Mesendoderm (in vitro differentiated cells): Measurements from ENCODE around the gene LRRC36.

Experiments used
- DNase-seq: peaks from one replicate; pipeline ENCODE4 v3.0.0; 2013
- H2AK5ac ChIP-seq: 2 replicates; pipeline ENCODE4 v1.6.1; 2013; ENCODE audit warnings: low read length, inconsistent platforms
- H2BK120ac ChIP-seq: 2 replicates; pipeline ENCODE4 v1.6.1; 2013; ENCODE audit warnings: low read depth, mild to moderate bottlenecking, low read length, moderate library complexity, mixed read lengths
- H2BK15ac ChIP-seq: replicated peaks from 2 replicates; pipeline ENCODE4 v1.6.1; 2013; ENCODE audit warnings: low read depth, mild to moderate bottlenecking, moderate library complexity
- H2BK5ac ChIP-seq: 2 replicates; pipeline ENCODE4 v1.6.1; 2013; ENCODE audit warnings: low read length, inconsistent platforms
- H3K18ac ChIP-seq: 2 replicates; pipeline ENCODE4 v1.6.1; 2013; ENCODE audit warnings: mild to moderate bottlenecking, low read length, mixed read lengths
- H3K23ac ChIP-seq: one replicate; pipeline ENCODE4 v1.6.1; 2013; ENCODE audit warnings: low read length
- H3K27ac ChIP-seq: 2 replicates; pipeline ENCODE4 v1.5.1; 2013; ENCODE audit warnings: low read depth, mild to moderate bottlenecking, inconsistent platforms, low read length, moderate library complexity
- H3K27me3 ChIP-seq: 2 replicates; pipeline ENCODE4 v1.6.1; 2013; ENCODE audit warnings: low read length, control low read depth, mild to moderate bottlenecking, inconsistent platforms; ENCODE audit not compliant: insufficient read depth, poor library complexity
- H3K36me3 ChIP-seq: 2 replicates; pipeline ENCODE4 v1.6.1; 2013; ENCODE audit warnings: low read length, inconsistent platforms; ENCODE audit not compliant: control insufficient read depth, insufficient read depth
- H3K4ac ChIP-seq: one replicate; pipeline ENCODE4 v1.6.1; 2013; ENCODE audit warnings: low read depth, mild to moderate bottlenecking, low read length, moderate library complexity
- H3K4me1 ChIP-seq: 2 replicates; pipeline ENCODE4 v1.6.1; 2013; ENCODE audit warnings: low read depth, low read length, inconsistent platforms; ENCODE audit not compliant: control insufficient read depth
- H3K4me2 ChIP-seq: 2 replicates; pipeline ENCODE4 v1.6.1; 2013; ENCODE audit warnings: low read length
- H3K4me3 ChIP-seq: 2 replicates; pipeline ENCODE4 v1.5.1; 2013; ENCODE audit warnings: mild to moderate bottlenecking, low read length
- H3K56ac ChIP-seq: one replicate; pipeline ENCODE4 v1.6.1; 2013; ENCODE audit warnings: low read length
- H3K79me1 ChIP-seq: 2 replicates; pipeline ENCODE4 v1.6.1; 2013; ENCODE audit warnings: low read length, inconsistent platforms
- H3K79me2 ChIP-seq: 2 replicates; pipeline ENCODE4 v1.6.1; 2013; ENCODE audit warnings: mild to moderate bottlenecking, low read length; ENCODE audit not compliant: control insufficient read depth, insufficient read depth
- H3K9ac ChIP-seq: 2 replicates; pipeline ENCODE4 v1.6.1; 2013; ENCODE audit warnings: low read length, inconsistent platforms
- H4K5ac ChIP-seq: one replicate; pipeline ENCODE4 v1.6.1; 2013; ENCODE audit warnings: low read length
- H4K8ac ChIP-seq: one replicate; pipeline ENCODE4 v1.6.1; 2013; ENCODE audit warnings: low read depth, mild to moderate bottlenecking, control low read depth, low read length, moderate library complexity
- WGBS: extraction: QIAGEN DNeasy Blood & Tissue Kit; methylation state at CpG from one replicate; pipeline ENCODE4 v1.1.7; 2013; ENCODE audit warnings: low lambda C conversion rate, missing lambda C conversion rate; ENCODE audit not compliant: insufficient coverage; ENCODE audit errors: extremely low coverage; 5-methylcytosine and 5-hydroxymethylcytosine counted together

LRRC36 gene

DNA sequence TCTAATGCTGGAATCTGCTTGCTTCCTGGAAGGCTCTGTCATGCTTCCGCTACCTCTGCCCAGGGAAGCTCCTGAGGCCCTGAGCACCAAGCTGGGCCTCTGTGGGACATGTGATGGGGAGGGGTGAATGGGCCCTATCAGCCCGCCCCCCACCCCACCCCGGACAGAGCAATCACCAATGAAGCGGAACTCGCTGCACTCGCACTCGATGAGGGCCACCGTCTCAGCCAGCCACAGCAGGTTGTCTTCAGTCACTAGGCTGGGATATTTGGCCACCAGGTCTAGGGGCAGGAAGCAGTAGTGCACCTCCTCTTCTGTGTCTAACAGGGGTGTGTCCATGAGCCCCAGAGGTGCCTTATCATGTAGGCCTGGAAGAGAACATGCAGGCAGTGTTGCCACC lies 23.6 kb upstream of the LRRC36 start:
- Histone ChIP-seq H2BK15ac (no peak overlapping the region), H4K8ac (no peak overlapping the region), H3K4me2 (no peak overlapping the region), H2BK5ac (no peak overlapping the region), H3K79me2 (no peaks in the 10 kb centered on the region), H3K27ac (no peak overlapping the region), H3K18ac (no peak overlapping the region), H3K36me3 (no peaks in the 10 kb centered on the region), H2AK5ac (no peak overlapping the region), H3K27me3 (no peaks in the 10 kb centered on the region), H2BK120ac (no peak overlapping the region), H3K23ac (no peak overlapping the region), H4K5ac (no peak overlapping the region), H3K79me1 (no peaks in the 10 kb centered on the region), H3K4me1 (no peaks in the 10 kb centered on the region), H3K4ac (no peak overlapping the region), H3K56ac (no peak overlapping the region), H3K9ac (no peak overlapping the region), H3K4me3 (no peak overlapping the region)
- peak; percentile 8 for DNase-seq
- WGBS = no CpG with 5 or more reads among the region's 8 CpGs

DNA sequence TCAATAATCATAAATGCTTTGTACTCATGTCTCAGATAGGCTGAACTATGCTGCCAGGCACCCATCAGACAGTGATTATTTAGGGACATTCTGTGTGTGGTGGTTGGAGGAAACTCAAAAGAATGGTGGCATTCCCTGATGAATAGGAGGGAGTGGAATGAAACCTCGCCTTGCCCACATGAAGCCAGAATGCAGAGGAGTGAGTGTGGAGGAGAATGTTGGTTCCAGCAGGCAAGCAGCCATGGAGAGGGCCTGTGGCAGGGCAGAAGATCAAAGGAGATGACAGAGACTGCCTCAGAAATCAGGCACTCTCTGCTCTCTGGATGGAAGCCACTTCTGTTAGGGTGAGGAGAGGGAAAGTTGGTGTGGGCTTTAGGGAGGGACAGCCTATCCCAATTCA lies 22.6 kb upstream of the LRRC36 start:
- Histone ChIP-seq H3K27ac (no peak overlapping the region), H3K23ac (no peak overlapping the region), H4K5ac (no peak overlapping the region), H4K8ac (no peak overlapping the region), H3K4me2 (no peak overlapping the region), H3K4me3 (no peak overlapping the region), H2BK15ac (no peak overlapping the region), H2BK5ac (no peak overlapping the region), H3K36me3 (no peaks in the 10 kb centered on the region), H3K18ac (no peak overlapping the region), H3K9ac (no peak overlapping the region), H3K56ac (no peak overlapping the region), H2AK5ac (no peak overlapping the region), H2BK120ac (no peak overlapping the region), H3K4ac (no peak overlapping the region), H3K27me3 (no peaks in the 10 kb centered on the region), H3K79me1 (no peaks in the 10 kb centered on the region), H3K4me1 (no peaks in the 10 kb centered on the region), H3K79me2 (no peaks in the 10 kb centered on the region)
- WGBS = no CpG with 5 or more reads among the region's 1 CpG
- DNase-seq = no peak

DNA sequence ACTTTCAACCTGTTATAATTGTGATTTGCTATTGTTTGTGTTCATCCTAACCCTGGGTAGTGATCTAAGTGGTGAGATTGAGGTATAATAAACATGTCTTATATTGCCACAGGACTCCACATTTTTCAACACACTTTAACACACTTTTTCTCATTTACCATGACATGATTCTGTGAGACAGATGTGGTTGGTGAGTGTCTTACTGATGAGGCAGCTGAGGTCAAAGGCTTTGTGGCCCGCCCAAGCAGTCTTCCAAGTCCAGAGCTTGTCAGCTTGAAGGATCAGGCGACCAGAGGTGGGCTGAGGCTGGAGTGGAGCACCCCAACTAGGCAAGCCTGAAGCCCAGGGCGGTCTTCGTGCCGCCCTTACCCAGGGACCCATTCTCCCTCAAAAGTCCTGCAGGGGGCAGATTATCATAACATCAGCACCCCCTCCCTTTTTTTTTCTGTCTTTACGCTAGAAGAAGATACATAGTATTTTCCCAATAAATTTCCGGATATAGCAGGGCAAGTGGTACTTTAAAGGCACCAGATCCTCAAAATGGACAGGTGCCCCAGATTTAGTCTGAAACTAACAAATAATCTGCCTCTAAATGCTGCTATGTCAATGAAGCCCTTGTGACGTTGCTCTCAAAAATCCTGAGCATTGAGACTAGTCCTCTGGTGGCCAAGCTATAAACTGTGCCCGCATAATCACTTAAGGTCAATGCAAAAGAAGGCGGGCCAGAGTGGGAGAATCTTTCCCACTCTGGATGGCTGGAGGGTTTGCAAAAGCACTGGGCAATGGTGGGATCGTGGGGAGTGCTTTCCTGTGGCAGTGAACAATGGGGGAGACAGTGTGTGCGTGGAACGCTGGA lies 21.2 kb upstream of the LRRC36 start:
- Histone ChIP-seq H3K27ac (no peak overlapping the region), H3K23ac (no peak overlapping the region), H3K79me1 (no peaks in the 10 kb centered on the region), H4K5ac (no peak overlapping the region), H3K79me2 (no peaks in the 10 kb centered on the region), H2BK5ac (no peak overlapping the region), H3K4ac (no peak overlapping the region), H3K9ac (no peak overlapping the region), H3K18ac (no peak overlapping the region), H3K56ac (no peak overlapping the region), H4K8ac (no peak overlapping the region), H3K4me1 (no peaks in the 10 kb centered on the region), H2BK120ac (no peak overlapping the region), H3K4me3 (no peak overlapping the region), H3K4me2 (no peak overlapping the region), H3K27me3 (no peaks in the 10 kb centered on the region), H2AK5ac (no peak overlapping the region), H2BK15ac (no peak overlapping the region), H3K36me3 (no peaks in the 10 kb centered on the region)
- no peak for DNase-seq
- no CpG with 5 or more reads among the region's 13 CpGs for WGBS

DNA sequence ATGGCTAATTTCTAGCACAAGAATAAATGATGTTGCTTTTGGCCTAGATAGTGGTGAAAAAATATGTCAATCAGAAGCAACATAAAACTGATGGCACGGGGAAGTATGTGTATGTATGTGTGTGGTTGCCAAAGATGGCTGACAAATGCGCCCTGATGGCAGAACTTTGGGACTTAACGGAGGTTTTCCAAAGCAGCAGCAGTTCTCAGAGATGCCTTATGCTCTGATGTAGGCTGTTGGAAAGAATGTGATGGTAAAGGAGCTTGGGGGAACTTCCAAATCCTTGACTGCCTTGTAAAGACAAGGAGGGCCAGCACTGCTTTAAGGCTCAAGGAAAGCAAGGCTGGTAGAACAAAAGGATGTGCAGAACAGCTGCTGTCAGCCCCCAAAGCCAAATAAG lies 16.1 kb upstream of the LRRC36 start:
- no peak overlapping the region for H3K9ac ChIP-seq
- H3K4me2 ChIP-seq = no peak overlapping the region
- no peak overlapping the region for H3K23ac ChIP-seq
- H2BK120ac ChIP-seq = no peak overlapping the region
- no CpG with 5 or more reads among the region's 3 CpGs for WGBS
- no peaks in the 10 kb centered on the region for H3K79me2 ChIP-seq
- no peak overlapping the region for H3K27ac ChIP-seq
- H3K36me3 ChIP-seq = no peaks in the 10 kb centered on the region
- no peaks in the 10 kb centered on the region for H3K27me3 ChIP-seq
- H3K79me1 ChIP-seq = no peaks in the 10 kb centered on the region
- H3K56ac ChIP-seq = no peak overlapping the region
- no peak overlapping the region for H2BK5ac ChIP-seq
- no peak overlapping the region for H3K4ac ChIP-seq
- H2BK15ac ChIP-seq = no peak overlapping the region
- H3K4me1 ChIP-seq = no peaks in the 10 kb centered on the region
- no peak overlapping the region for H4K5ac ChIP-seq
- no peak overlapping the region for H4K8ac ChIP-seq
- no peak overlapping the region for H3K4me3 ChIP-seq
- no peak overlapping the region for H3K18ac ChIP-seq
- no peak for DNase-seq
- no peak overlapping the region for H2AK5ac ChIP-seq

DNA sequence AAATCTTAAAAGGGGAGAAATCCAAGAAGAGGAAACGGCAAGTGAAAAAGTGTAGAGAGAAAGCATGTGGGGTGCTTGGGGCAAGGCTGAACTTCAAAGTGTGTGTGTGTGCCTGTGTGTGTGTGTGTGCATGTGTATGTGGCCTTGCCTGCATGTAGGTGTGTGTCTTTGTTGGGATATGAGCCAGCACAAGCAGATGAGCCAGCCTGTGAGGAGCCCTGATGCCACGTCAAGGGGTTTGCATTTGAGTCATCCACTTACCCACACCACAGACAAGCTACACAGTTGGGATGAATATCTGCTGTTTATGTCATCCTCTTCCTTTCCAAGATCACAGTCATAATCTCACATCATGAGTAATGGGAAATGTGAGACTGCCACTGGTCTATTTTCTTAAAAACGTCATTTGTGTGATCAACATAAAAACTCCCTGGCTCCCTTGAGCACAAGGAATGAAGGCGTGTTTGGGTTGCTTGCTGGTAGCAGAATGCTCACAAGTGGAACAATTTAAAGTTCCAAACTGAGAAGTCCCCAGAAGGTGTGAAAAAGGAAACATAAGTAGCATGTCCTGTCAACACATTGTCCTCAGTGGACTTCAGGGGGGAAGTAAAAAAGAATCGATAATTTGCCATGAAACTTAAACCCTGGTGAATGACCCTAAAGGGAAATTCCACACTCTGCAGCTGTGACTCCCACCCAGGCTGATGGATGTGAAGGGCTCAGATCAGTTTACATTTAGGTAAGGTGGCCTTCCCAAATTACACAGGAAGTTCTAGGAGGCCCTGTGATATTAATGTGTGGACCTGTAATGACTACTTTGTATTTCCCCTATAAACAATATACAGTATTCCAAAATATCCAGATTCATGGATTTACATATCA lies 14.8 kb upstream of the LRRC36 start:
- no CpG with 5 or more reads among the region's 5 CpGs for WGBS
- Histone ChIP-seq H3K79me2 (no peaks in the 10 kb centered on the region), H2BK15ac (no peak overlapping the region), H3K79me1 (no peaks in the 10 kb centered on the region), H3K36me3 (no peaks in the 10 kb centered on the region), H3K9ac (no peak overlapping the region), H2BK5ac (no peak overlapping the region), H3K4me3 (no peak overlapping the region), H3K18ac (no peak overlapping the region), H3K4me2 (no peak overlapping the region), H2BK120ac (no peak overlapping the region), H4K5ac (no peak overlapping the region), H3K4ac (no peak overlapping the region), H3K56ac (no peak overlapping the region), H2AK5ac (no peak overlapping the region), H3K4me1 (no peaks in the 10 kb centered on the region), H3K27me3 (no peaks in the 10 kb centered on the region), H3K27ac (no peak overlapping the region), H3K23ac (no peak overlapping the region), H4K8ac (no peak overlapping the region)
- DNase-seq = no peak
